Ramos (cell line): ENCODE data around the gene FBXL22.

Experiments
- in situ Hi-C: fragments of 300-500 bp; cut with MboI; formaldehyde crosslinking; loops from one replicate; pipeline ENCODE4 v1.14.3; 2022; ENCODE audit warnings: low sequenced_read_pairs; ENCODE audit not compliant: unreplicated experiment

The FBXL22 gene

GRCh38 chr15:63593705-63594671 is 3.2 kb upstream of the FBXL22 start:
- in situ Hi-C loops, result loop anchor here (5.0 kb wide), 1 partner anchor 127 kb away; no protein-coding TSS in a partner anchor

GRCh38 chr15:63595065-63595464 is 2.1 kb upstream of the FBXL22 start:
- in situ Hi-C loops, result no loop called here

- in situ Hi-C loops, result no loop called here
Measured at GRCh38 chr15:63595688-63596087, 1.5 kb upstream of the FBXL22 start.

- in situ Hi-C loops, result no loop called here
Measured at GRCh38 chr15:63596676-63597037, 530 bp upstream of the FBXL22 start.

- in situ Hi-C loops, result no loop called here
Measured at GRCh38 chr15:63597821-63598220, 634 bp downstream of the FBXL22 start.

- in situ Hi-C loops, result no loop called here
Measured at GRCh38 chr15:63598473-63599400, 1.6 kb downstream of the FBXL22 start.

- in situ Hi-C loops, result no loop called here
Measured at GRCh38 chr15:63599401-63600000, 2.3 kb downstream of the FBXL22 start.

- in situ Hi-C loops, result loop anchor here (10.0 kb wide), 2 partner anchors 295 to 465 kb away; no protein-coding TSS in a partner anchor
Measured at GRCh38 chr15:63600001-63600615, 2.9 kb downstream of the FBXL22 start.

GRCh38 chr15:63600616-63601025 is 3.4 kb downstream of the FBXL22 start:
- in situ Hi-C loops, result loop anchor here (10.0 kb wide), 2 partner anchors 294 to 464 kb away; no protein-coding TSS in a partner anchor

GRCh38 chr15:63601026-63601703 is 4.0 kb downstream of the FBXL22 start:
- in situ Hi-C loops, result loop anchor here (10.0 kb wide), 2 partner anchors 294 to 464 kb away; no protein-coding TSS in a partner anchor

- in situ Hi-C loops, result loop anchor here (10.0 kb wide), 2 partner anchors 293 to 463 kb away; no protein-coding TSS in a partner anchor
Measured at GRCh38 chr15:63601704-63602185, 4.6 kb downstream of the FBXL22 start.

GRCh38 chr15:63602595-63602994 is 5.4 kb downstream of the FBXL22 start:
- in situ Hi-C loops, result loop anchor here (10.0 kb wide), 2 partner anchors 292 to 462 kb away; no protein-coding TSS in a partner anchor

- in situ Hi-C loops, result loop anchor here (10.0 kb wide), 2 partner anchors 291 to 461 kb away; no protein-coding TSS in a partner anchor
Measured at GRCh38 chr15:63603516-63603915, 6.3 kb downstream of the FBXL22 start.

GRCh38 chr15:63604281-63604680 is 7.1 kb downstream of the FBXL22 start:
- in situ Hi-C loops, result loop anchor here (10.0 kb wide), 2 partner anchors 291 to 461 kb away; no protein-coding TSS in a partner anchor

GRCh38 chr15:63605036-63605435 is 7.8 kb downstream of the FBXL22 start:
- in situ Hi-C loops, result loop anchor here (10.0 kb wide), 2 partner anchors 290 to 460 kb away; no protein-coding TSS in a partner anchor

- in situ Hi-C loops, result loop anchor here (10.0 kb wide), 2 partner anchors 289 to 459 kb away; no protein-coding TSS in a partner anchor
Measured at GRCh38 chr15:63605816-63606215, 8.6 kb downstream of the FBXL22 start.

- in situ Hi-C loops, result loop anchor here (10.0 kb wide), 2 partner anchors 288 to 458 kb away; no protein-coding TSS in a partner anchor
Measured at GRCh38 chr15:63606308-63606707, 9.1 kb downstream of the FBXL22 start.

GRCh38 chr15:63608989-63609388 is 11.8 kb downstream of the FBXL22 start:
- in situ Hi-C loops, result loop anchor here (10.0 kb wide), 2 partner anchors 286 to 456 kb away; no protein-coding TSS in a partner anchor
